NCI-H128 (cell line): ENCODE results near the gene OPA3.
A peak's percentile ranks its signal among the peaks of the same experiment; 100 is the strongest.
"Not testable (repeated sequence)": the region's sequence is repeated elsewhere in the genome, so short reads cannot be mapped to it uniquely, and the experiment has no call there.

ENCODE experiments used
- DNase-seq: peaks from one replicate; lab custom pipeline; 2025; ENCODE audit not compliant: unreplicated experiment; lab: John Stamatoyannopoulos, UW

OPA3 gene

DNA sequence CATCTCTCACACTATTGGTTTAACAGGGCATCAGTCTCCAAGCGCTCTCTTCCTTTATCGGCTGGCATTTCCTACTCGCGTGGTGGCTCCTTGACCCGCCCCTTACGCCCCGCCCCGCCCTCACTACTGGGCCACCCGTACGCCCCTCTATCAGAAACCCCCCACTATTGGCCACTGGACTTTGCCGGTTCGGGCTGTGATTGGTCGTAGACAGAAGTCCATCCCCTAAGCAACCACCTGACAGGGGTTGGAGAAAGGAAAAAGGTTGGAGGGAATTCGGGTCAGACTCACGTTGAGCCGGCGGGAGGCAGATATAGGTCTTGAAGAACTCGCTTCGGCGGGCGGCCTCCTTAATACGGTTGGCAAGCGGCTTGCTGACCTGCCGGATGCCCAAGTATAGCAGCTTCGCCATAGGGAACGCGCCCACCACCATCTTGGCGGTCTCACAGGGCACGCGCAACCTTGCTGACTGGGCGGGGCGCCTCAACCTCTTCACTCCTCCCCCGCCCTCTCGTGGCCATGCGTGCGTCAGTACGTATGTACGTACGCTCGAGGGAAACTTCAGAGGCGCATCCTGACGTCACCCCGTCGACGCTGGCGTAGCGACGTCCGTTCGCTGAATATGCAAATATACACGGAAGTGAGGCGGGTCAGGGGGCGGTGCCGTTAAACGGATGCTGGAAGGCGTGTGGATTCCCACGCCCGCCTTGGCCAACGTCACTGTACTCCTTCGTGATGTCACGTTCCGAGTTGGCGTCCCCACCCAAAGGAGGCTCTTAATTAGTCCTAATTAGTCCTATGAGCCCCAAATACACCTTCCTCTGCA is at the start of gene OPA3:
OPA3 (minus strand) TSS at position 471 of the 826 bp plus-strand sequence; CDS start at position 433, 38 bp downstream.
- DNase-seq, result peak; percentile 98

DNA sequence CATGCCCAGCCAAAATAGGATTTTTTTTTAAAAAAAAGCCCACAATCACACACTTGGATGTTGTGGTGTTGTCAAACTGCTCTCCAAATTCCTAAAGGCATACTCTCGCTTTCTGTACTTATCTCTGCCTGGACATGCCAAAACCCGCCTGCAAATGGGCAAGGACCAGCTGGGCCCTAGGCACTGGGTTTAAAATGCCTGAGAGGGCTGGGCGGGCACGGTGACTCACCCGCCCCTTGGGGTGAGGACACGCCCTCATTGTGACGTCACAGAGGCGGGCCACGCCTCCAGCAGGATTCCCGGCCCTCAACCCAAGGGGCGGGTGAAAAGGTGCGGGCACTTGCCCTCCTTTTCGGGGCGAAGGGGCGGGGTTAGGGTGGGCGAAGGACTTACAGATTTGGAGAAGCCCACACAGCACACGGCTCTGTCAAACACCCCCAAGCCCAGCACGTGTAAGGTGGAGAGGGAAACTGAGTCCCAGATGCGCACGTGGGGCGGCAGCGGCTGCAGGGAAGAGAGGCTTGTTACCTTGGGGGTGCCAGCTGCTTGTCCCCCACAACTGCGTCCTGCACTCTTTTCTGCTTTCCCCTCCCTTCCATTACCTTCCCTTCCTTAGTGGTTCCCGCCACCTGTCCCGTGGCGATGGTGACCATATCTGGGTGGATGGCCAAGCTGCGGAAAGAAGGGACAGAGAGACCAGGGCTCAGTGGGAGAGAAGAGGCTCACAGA is 48.0 kb upstream of the OPA3 start:
- DNase-seq, result peak; percentile 34

DNA sequence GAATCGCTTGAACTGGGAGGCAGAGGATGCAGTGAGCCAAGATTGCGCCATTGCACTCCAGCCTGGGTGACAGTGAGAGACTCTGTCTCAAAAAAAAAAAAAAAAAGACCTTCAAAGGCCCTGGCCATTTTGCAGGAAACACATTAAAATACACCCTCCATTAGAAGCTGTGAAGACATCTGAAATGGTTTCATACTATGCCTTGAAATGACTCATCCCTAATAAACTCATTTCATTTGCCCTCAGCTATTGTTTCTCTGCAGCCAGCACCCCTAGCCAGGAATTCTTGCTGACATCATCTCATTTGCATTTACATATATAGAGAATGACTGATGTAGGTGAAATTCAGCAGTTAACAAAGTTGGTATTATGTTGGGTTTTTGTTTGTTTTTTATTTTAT is 45.9 kb upstream of the OPA3 start:
- no peak for DNase-seq

DNA sequence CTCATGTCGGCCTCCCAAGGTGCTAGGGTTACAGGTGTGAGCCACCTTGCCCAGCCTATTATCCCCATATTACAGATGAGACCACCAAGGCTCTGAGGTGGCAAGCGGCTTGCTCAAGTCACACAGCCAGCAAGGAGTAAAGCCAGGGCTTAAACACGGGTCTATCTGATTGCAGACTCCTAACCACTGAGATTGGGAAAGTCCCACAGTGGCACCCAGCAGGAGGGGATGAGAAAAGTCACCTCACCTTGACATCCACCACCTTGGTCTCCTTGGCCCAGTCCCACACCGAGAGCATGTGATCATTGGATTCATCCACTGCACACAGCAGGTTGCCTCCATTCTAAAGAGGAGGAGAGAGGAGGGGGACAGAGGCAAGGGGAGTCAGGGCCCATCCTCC is 45.1 kb upstream of the OPA3 start:
- no peak for DNase-seq

- DNase-seq, result not testable (repeated sequence)
These were observed 43.6 kb upstream of the OPA3 start for GRCh38 chr19:45628219-45628618.

DNA sequence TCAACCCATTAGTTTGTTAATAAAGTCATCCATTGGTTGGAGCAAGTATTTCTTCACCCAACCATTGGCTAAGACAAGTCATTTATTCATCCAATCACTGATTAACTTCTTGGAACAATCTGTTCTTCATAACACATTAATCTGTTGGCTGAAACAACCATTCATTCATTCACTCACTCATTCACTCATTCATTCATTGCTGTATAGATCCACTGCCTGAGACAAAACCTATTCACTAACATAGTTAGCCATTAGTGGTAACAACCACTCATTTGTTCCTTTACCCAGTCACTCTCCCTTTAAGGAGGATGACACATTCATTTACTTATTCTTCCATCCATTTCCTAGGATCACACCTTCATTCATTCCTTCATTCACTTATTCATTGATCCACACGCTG is 39.4 kb upstream of the OPA3 start:
- no peak for DNase-seq

DNA sequence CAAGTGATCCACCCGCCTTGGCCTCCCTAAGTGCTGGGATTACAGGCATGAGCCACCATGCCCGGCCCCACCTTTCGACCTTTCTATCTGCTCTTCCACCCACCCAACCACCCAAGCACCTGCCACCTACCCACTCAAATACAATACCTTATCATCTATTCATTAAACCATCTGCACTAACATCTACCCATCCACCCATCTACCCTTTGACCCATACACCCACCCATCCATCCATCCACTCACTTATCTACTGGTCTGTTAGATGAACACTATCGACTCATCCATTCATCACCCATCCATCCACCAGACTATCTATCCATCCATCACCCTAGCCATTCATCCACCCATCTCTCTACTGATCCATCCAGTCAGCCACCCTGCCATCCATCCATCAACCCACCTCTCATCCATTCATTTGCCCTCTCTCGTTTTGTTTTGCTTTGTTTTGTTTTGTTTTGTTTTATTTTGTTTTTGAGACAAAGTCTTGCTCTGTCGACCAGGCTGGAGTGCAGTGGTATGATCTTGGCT is 37.4 kb upstream of the OPA3 start:
- no peak for DNase-seq

- DNase-seq, result no peak
These were observed 36.8 kb upstream of the OPA3 start for GRCh38 chr19:45621389-45621788.

- no peak for DNase-seq
These were observed 32.1 kb upstream of the OPA3 start for GRCh38 chr19:45616704-45617017.

DNA sequence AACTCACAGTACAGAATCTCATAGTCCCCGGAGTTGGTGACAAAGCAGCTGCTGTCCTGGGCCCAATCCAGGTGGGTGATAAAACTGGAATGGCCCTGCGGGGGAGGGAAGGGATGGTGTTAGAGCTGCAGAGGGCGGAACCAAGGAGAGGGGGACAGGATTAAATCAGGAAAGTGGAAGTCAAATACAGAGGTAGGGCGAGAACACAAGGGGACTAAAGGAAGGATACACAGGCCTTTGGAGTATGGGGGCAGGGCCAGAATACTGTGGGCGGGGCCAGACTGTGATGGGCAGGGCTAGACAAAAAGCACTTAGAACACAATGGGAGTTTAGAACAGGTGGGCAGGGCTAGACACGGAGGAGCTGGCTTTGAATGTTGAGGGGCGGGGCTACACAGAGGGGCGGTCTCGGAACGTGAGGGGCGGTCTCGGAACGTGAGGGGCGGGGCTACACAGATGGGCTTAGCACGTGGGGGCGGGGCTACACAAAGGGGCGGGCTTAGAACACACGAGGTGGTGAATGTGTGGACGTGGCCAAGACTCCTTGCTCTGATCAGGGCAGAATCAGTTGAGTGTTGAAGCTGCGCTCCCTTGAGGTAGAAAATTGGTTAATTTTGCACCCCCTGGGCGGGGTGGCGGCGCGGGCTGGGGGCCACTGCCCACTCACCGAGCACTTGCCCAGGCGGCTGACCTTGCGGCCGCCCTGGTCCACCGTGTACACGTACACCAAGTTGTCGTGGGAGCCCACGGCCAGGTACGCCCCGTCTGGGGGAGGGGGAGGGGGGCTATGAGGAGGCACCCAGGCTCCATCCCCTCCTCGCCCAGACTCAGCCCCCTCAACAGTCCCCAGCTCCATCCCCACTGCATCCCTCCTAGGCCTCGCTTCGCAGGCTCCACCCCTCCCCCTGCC is 31.4 kb upstream of the OPA3 start:
- DNase-seq, result no peak

- not testable (repeated sequence) for DNase-seq
These were observed 30.5 kb upstream of the OPA3 start for GRCh38 chr19:45615056-45615455.

DNA sequence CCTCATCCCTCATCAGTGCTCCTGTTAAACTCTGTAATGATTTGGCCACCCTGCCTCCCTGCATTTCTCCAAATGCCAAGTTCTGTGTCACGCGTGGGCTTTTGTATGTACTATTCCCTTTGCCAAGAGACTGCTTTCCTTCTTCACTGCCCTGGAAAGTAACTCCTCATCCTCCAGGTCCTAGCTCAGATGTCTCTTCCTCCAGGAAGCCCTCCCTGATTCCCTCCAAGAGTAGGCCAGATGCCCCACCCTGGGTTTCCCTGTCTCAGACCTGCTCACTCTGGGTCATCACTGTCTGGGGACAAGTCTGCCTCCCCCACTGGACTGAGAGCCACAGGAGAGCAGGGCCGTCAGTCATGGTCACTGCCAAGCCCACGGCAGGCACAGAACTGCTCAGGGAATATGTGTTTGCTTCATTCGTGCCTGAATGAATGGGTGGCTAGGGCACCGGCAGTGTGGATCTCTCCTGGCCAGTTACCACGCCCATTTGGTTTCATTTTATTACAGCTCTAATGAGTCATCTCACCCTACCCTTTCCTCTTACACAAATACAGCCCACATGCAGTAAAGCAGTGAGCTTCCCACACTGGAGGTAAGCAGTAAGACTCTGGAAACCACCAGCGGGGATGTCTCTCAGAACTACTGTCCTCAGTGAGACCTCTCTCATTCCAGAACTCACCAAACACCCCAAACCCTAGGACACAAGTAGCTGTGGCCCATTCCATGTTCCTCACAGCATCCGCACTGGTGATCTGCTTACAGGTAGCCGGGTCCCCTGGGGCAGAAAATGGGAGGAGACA is 29.5 kb upstream of the OPA3 start:
- no peak for DNase-seq

GRCh38 chr19:45608948-45609347 is 24.3 kb upstream of the OPA3 start:
- no peak for DNase-seq

GRCh38 chr19:45607071-45608029 is 22.7 kb upstream of the OPA3 start:
- peak; percentile 27 for DNase-seq

DNA sequence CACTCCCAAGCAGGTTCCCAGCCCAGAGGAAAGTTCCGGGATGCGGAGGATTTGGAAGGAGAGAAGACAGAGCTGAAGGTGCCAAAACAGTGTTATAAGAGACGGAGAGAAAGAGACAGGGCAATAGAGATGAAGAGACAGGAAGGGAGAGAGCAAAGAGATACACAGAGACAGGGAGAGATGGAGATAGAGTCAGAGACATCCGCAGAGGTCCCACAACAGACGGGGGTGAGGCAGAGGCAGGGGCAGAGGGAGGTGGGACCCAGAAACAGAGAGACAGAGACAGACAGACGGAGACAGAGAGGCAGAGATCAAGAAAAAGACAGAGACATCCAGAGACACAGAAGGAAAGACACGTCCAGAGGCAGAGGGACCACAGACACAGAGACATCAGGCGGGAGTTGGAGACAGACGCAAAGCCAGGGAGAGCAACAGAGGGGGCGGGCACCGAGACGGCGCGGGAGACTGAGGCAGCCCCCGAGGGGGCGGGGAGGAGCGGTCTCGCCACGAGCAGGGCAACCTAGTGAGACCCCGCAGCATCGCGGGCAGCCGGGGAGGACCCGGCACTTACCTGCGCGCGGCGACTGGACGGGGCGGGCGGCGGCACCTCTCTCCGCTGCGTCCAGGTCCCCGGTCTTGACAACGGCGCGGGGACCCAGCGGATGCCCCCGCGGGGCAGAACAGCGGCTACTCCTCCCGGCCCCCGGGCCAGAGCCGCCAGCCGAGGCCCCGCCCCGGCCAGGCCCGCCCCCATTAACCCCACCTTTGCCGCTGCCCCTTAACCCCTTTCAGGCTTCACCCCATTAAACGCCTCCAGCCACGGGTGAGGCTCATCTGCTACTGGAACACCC is 17.1 kb upstream of the OPA3 start, which contains the start of gene GPR4:
GPR4 (minus strand) TSS at position 689 of the 851 bp plus-strand sequence. CDS start 10,346 bp downstream, outside the sequence.
- DNase-seq, result no peak

GRCh38 chr19:45601115-45601514 is 16.5 kb upstream of the OPA3 start:
- no peak for DNase-seq

DNA sequence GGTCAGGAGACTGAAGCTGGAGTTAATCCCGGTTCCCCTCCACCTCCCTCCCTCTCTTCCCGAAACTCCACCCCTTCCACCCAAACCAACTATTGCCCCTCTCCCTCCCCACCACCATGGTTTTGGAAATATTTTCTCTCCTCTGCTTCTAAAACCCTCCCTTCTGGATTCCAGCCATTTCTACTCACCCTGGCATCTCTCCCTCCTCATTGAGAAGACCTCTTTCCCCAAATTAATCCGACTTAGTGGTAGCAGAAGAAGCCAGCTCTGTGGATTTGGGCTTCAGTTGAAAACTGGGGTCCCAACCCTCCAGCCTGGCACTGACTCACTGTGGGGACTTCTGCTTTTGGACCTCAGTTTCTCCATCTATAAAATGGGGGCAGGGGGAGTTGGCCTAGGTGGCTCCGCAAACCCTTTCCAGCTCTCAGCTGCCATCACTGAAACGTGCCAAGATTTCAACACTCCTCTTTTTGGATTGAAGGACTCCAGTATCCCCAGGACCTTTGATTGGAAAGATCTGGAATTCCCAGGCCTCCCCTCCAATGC is 15.8 kb upstream of the OPA3 start:
- DNase-seq, result no peak

DNA sequence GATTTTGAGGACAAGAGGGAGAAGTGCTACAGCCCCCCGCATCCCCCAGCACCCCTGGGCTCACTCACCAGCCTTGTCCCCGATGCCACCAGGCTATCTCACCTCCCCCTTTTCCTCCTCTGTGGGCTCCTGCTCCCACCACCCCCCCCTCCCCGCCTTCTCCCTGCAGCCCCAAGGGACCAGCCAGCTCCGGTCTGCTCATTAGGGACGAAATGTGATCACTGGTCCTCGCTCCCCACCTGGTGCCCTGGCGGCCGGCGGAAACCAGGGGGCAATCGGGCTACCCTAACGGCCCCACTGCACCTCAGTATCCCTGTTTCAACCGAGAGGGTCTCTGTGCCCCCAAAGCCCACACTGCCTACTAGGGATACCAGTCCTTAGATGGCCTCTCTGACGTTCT is 14.7 kb upstream of the OPA3 start:
- DNase-seq, result no peak
